Mesenchymal stem cell (in vitro differentiated cells and primary cell): ENCODE data around the gene TFAP2E.

Experiments
- DNase-seq: peaks from one replicate; pipeline ENCODE4 v3.0.0-alpha.2; 2013
- H2AFZ ChIP-seq: one replicate; pipeline ENCODE4 v1.6.1; 2013; ENCODE audit warnings: low read depth, mild to moderate bottlenecking, control low read depth, inconsistent platforms, low read length, moderate library complexity
- H2AK5ac ChIP-seq: 2 replicates; pipeline ENCODE4 v1.6.1; 2013; ENCODE audit warnings: low read length, moderate library complexity, mild to moderate bottlenecking, inconsistent platforms; ENCODE audit not compliant: severe bottlenecking
- H2BK120ac ChIP-seq: one replicate; pipeline ENCODE4 v1.6.1; 2013; ENCODE audit warnings: low read depth, mild to moderate bottlenecking, inconsistent platforms, low read length, moderate library complexity
- H2BK12ac ChIP-seq, 2 experiments: one replicate each; pipeline ENCODE4 v1.6.1; 2013; ENCODE audit warnings: inconsistent platforms in 2 of 2, low read length in 2 of 2, mild to moderate bottlenecking in 2 of 2, moderate library complexity in 2 of 2, control low read depth in 1 of 2
- H2BK15ac ChIP-seq: one replicate; pipeline ENCODE4 v1.6.1; 2013; ENCODE audit warnings: mild to moderate bottlenecking, low read depth, inconsistent platforms; ENCODE audit not compliant: poor library complexity, severe bottlenecking
- H2BK5ac ChIP-seq: 2 replicates; pipeline ENCODE4 v1.6.1; 2013; ENCODE audit warnings: low read depth, mild to moderate bottlenecking, low read length, control low read depth, inconsistent platforms; ENCODE audit not compliant: poor library complexity, severe bottlenecking
- H3K14ac ChIP-seq, 2 experiments: one replicate each; pipeline ENCODE4 v1.6.1; 2013; ENCODE audit warnings: inconsistent platforms in 2 of 2, low read length in 2 of 2, control low read depth in 1 of 2, mild to moderate bottlenecking in 1 of 2, moderate library complexity in 1 of 2
- H3K18ac ChIP-seq, 2 experiments: one replicate each; pipeline ENCODE4 v1.6.1; 2013; ENCODE audit warnings: inconsistent platforms in 2 of 2, low read length in 2 of 2, control low read depth in 1 of 2, low read depth in 1 of 2, mild to moderate bottlenecking in 1 of 2
- H3K23ac ChIP-seq, 2 experiments: one replicate each; pipeline ENCODE4 v1.6.1; 2013; ENCODE audit warnings: inconsistent platforms in 2 of 2, low read length in 2 of 2, mild to moderate bottlenecking in 2 of 2, moderate library complexity in 2 of 2, control low read depth in 1 of 2
- H3K27ac ChIP-seq: 2 replicates; pipeline ENCODE4 v1.5.1; 2013; ENCODE audit warnings: mild to moderate bottlenecking, moderate library complexity, low read length, control low read depth, inconsistent platforms; ENCODE audit not compliant: poor library complexity, severe bottlenecking
- H3K27me3 ChIP-seq, 2 experiments: 2 replicates each; pipeline versions ENCODE4 v1.6.1 to v1.7.0; 2013; ENCODE audit warnings: low read length in 2 of 2, mild to moderate bottlenecking in 2 of 2, moderate library complexity in 2 of 2, control low read depth in 1 of 2, inconsistent platforms in 1 of 2; ENCODE audit not compliant: control insufficient read depth in 1 of 2, insufficient read depth in 1 of 2
- H3K36me3 ChIP-seq, 2 experiments: 2 replicates each; pipeline versions ENCODE4 v1.6.1 to v1.7.0; 2013; ENCODE audit warnings: low read length in 2 of 2, control low read depth in 1 of 2, inconsistent platforms in 1 of 2, low read depth in 1 of 2, mild to moderate bottlenecking in 1 of 2; ENCODE audit not compliant: insufficient read depth in 2 of 2, control insufficient read depth in 1 of 2
- H3K4ac ChIP-seq, 2 experiments: one replicate each; pipeline ENCODE4 v1.6.1; 2013; ENCODE audit warnings: inconsistent platforms in 2 of 2, low read length in 2 of 2, mild to moderate bottlenecking in 2 of 2, moderate library complexity in 2 of 2, control low read depth in 1 of 2, low read depth in 1 of 2
- H3K4me1 ChIP-seq: 2 replicates; pipeline ENCODE4 v1.6.1; 2013; ENCODE audit warnings: low read depth, low read length, control low read depth; ENCODE audit not compliant: control insufficient read depth, insufficient read depth
- H3K4me2 ChIP-seq: 2 replicates; pipeline ENCODE4 v1.6.1; 2013; ENCODE audit warnings: low read length, mild to moderate bottlenecking, inconsistent platforms; ENCODE audit not compliant: poor library complexity, severe bottlenecking
- H3K4me3 ChIP-seq, 2 experiments: 2 replicates each; pipeline versions ENCODE4 v1.5.1 to v1.7.0; 2013; ENCODE audit warnings: low read length in 2 of 2, mild to moderate bottlenecking in 2 of 2, control low read depth in 1 of 2, low read depth in 1 of 2; ENCODE audit not compliant: insufficient read depth in 1 of 2
- H3K79me1 ChIP-seq: replicated peaks from 2 replicates; pipeline ENCODE4 v1.6.1; 2013; ENCODE audit warnings: mild to moderate bottlenecking, control low read depth, low read length, inconsistent platforms; ENCODE audit not compliant: poor library complexity, severe bottlenecking
- H3K9ac ChIP-seq: 2 replicates; pipeline ENCODE4 v1.7.0; 2013; ENCODE audit warnings: mild to moderate bottlenecking, low read length, moderate library complexity
- H3K9me3 ChIP-seq: 2 replicates; pipeline ENCODE4 v1.7.0; 2013; ENCODE audit warnings: mild to moderate bottlenecking, low read length; ENCODE audit not compliant: control insufficient read depth
- H4K8ac ChIP-seq: one replicate; pipeline ENCODE4 v1.6.1; 2013; ENCODE audit warnings: inconsistent platforms, mild to moderate bottlenecking, low read length, moderate library complexity
- H4K91ac ChIP-seq: one replicate; pipeline ENCODE4 v1.6.1; 2013; ENCODE audit warnings: mild to moderate bottlenecking, low read length, inconsistent platforms
- WGBS: methylation state at CpG from one replicate; pipeline ENCODE4 v1.1.7; 2013; ENCODE audit warnings: mixed read lengths; 5-methylcytosine and 5-hydroxymethylcytosine counted together

The TFAP2E gene

DNA sequence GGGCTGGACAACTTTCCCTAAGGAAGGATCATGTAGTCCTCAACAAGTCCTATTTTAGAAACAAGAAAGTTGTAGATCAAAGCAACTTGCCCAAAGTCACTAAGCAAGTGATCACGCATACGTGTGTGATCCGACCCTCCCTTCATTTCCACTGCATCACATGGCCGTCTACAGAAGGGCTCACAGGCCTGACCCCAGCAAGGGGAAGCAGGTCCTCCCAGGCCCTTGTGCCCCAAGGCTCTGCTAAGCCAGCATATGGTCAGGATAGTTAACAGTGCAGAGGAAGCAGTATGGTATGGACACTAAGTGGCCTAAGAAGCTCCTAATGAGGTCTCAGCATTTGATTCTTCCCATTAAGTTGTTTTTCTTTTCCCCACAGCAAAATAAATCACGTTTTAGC is 24.8 kb downstream of the TFAP2E start:
- H3K9ac ChIP-seq = no peak overlapping the region
- H2BK12ac ChIP-seq = no peak overlapping the region
- no peak overlapping the region for H4K8ac ChIP-seq
- 97% methylated on average over 5 of the region's 5 CpGs for WGBS
- H3K27me3 ChIP-seq = no peaks in the 10 kb centered on the region
- H3K4me2 ChIP-seq = no peak overlapping the region
- peaks cover 11% of the 10 kb centered on the region for H3K79me1 ChIP-seq
- H2BK5ac ChIP-seq = no peak overlapping the region
- H3K14ac ChIP-seq = no peak overlapping the region
- H3K4me1 ChIP-seq = no peaks in the 10 kb centered on the region
- H3K23ac ChIP-seq = no peak overlapping the region
- no peak overlapping the region for H3K4me3 ChIP-seq
- H3K9me3 ChIP-seq = no peaks in the 10 kb centered on the region
- H3K18ac ChIP-seq = no peak overlapping the region
- H3K27ac ChIP-seq = no peak overlapping the region
- no peak overlapping the region for H2AFZ ChIP-seq
- H3K4ac ChIP-seq = no peak overlapping the region
- H2BK15ac ChIP-seq = no peak overlapping the region
- H2AK5ac ChIP-seq = no peak overlapping the region
- no peak overlapping the region for H4K91ac ChIP-seq
- no peak for DNase-seq
- peaks cover 35 to 52% of the 10 kb centered on the region in 2 experiments for H3K36me3 ChIP-seq
- no peak overlapping the region for H2BK120ac ChIP-seq

DNA sequence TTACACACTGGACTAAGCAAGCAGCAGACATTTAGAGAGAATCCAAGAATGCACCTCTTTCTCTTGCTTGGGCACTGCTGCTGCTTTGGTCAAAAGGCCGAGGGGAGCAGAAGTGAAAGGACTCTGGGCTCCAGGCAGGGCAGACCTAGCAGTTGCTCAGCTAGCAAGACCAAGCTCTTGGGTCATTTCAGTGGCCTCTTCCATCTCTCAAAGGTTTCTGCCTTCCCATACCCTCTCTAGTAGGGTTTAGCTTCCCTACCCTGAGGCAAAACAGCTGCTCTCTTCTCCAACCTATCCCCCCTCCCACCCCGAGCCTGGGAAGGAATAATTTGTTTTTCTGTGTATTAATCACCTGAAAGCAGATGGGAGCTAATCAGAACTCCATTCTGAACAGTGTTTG is 25.8 kb downstream of the TFAP2E start:
- Histone ChIP-seq H3K9me3 (no peaks in the 10 kb centered on the region), H3K23ac (no peak overlapping the region), H3K4ac (no peak overlapping the region), H2AK5ac (no peak overlapping the region), H3K4me3 (no peak overlapping the region), H2BK12ac (no peak overlapping the region), H3K36me3 (peaks cover 40 to 62% of the 10 kb centered on the region in 2 experiments), H2AFZ (no peak overlapping the region), H2BK5ac (no peak overlapping the region), H3K79me1 (peaks cover 17% of the 10 kb centered on the region), H2BK120ac (no peak overlapping the region), H4K91ac (no peak overlapping the region), H3K9ac (no peak overlapping the region), H3K4me1 (no peaks in the 10 kb centered on the region), H3K27ac (no peak overlapping the region), H3K18ac (no peak overlapping the region), H2BK15ac (no peak overlapping the region), H3K14ac (no peak overlapping the region), H3K27me3 (no peaks in the 10 kb centered on the region), H3K4me2 (no peak overlapping the region), H4K8ac (no peak overlapping the region)
- DNase-seq = no peak
- WGBS = 100% methylated on average over 1 of the region's 2 CpGs

DNA sequence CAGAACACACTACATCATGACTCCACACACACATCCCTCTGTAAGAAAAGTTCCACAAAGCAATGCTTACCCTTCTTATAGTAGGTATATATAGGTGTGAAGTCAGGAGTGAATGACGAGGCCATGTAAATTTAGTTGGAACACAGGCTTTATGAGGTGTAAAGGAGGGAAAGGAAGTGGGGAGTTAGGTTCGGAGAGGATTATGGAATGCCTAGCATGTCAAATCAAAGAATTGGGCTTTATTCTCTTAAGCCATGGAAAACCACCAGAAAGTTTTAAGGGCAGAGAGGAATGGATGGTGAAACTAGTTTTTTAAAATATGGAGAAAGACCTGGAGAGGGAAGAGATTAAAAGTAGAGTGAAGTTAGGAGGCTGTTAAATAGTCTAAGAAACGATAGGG is 26.3 kb downstream of the TFAP2E start:
- H3K4me2 ChIP-seq = no peak overlapping the region
- H3K23ac ChIP-seq = no peak overlapping the region
- no peak overlapping the region for H3K9ac ChIP-seq
- no peak overlapping the region for H4K8ac ChIP-seq
- H4K91ac ChIP-seq = no peak overlapping the region
- H3K4ac ChIP-seq = no peak overlapping the region
- H3K36me3 ChIP-seq = peaks cover 40 to 67% of the 10 kb centered on the region in 2 experiments
- 92% methylated on average over 3 of the region's 3 CpGs for WGBS
- no peak overlapping the region for H3K18ac ChIP-seq
- H2AFZ ChIP-seq = no peak overlapping the region
- peaks cover 18% of the 10 kb centered on the region for H3K79me1 ChIP-seq
- no peak overlapping the region for H2BK120ac ChIP-seq
- H2BK15ac ChIP-seq = no peak overlapping the region
- no peaks in the 10 kb centered on the region for H3K9me3 ChIP-seq
- H3K27me3 ChIP-seq = no peaks in the 10 kb centered on the region
- H2BK5ac ChIP-seq = no peak overlapping the region
- no peak overlapping the region for H3K14ac ChIP-seq
- no peak overlapping the region for H2AK5ac ChIP-seq
- H3K27ac ChIP-seq = no peak overlapping the region
- no peak overlapping the region for H2BK12ac ChIP-seq
- H3K4me1 ChIP-seq = no peaks in the 10 kb centered on the region
- no peak overlapping the region for H3K4me3 ChIP-seq
- DNase-seq = no peak

GRCh38 chr1:35600593-35600992 is 27.5 kb downstream of the TFAP2E start:
- no peak overlapping the region for H3K27ac ChIP-seq
- H3K4me2 ChIP-seq = no peak overlapping the region
- peaks cover 27% of the 10 kb centered on the region for H3K79me1 ChIP-seq
- no peak overlapping the region for H2BK12ac ChIP-seq
- H3K4me3 ChIP-seq = no peak overlapping the region
- no peak for DNase-seq
- H3K36me3 ChIP-seq = peaks cover 41 to 77% of the 10 kb centered on the region in 2 experiments
- no peak overlapping the region for H2AK5ac ChIP-seq
- H4K91ac ChIP-seq = no peak overlapping the region
- H3K27me3 ChIP-seq = no peaks in the 10 kb centered on the region
- peaks cover 4% of the 10 kb centered on the region for H3K4me1 ChIP-seq
- no peak overlapping the region for H2BK15ac ChIP-seq
- no peak overlapping the region for H3K4ac ChIP-seq
- WGBS = 92% methylated on average over 3 of the region's 3 CpGs
- no peak overlapping the region for H3K14ac ChIP-seq
- no peak overlapping the region for H3K23ac ChIP-seq
- H4K8ac ChIP-seq = no peak overlapping the region
- H3K9me3 ChIP-seq = no peaks in the 10 kb centered on the region
- H2BK5ac ChIP-seq = no peak overlapping the region
- no peak overlapping the region for H3K9ac ChIP-seq
- no peak overlapping the region for H2AFZ ChIP-seq
- no peak overlapping the region for H3K18ac ChIP-seq
- H2BK120ac ChIP-seq = no peak overlapping the region
